ENCODE data around the gene PPP2R2D.
A peak's percentile ranks its signal among the peaks of the same experiment; 100 is the strongest.
"Not testable (repeated sequence)": the region's sequence is repeated elsewhere in the genome, so short reads cannot be mapped to it uniquely, and the experiment has no call there.

Gene PPP2R2D

GRCh38 chr10:131930150-131930549 lies 29.3 kb downstream of the PPP2R2D start:
- no peak for DNase-seq

GRCh38 chr10:131930586-131931330 lies 29.9 kb downstream of the PPP2R2D start:
- DNase-seq: no peak

GRCh38 chr10:131931981-131932380 lies 31.2 kb downstream of the PPP2R2D start:
- no peak for DNase-seq

- DNase-seq: no peak
Observed at GRCh38 chr10:131933016-131933695, 32.3 kb downstream of the PPP2R2D start.

- no peak for DNase-seq
Observed at GRCh38 chr10:131933696-131934086, 32.9 kb downstream of the PPP2R2D start.

GRCh38 chr10:131934769-131935168 lies 34.0 kb downstream of the PPP2R2D start:
- no peak for DNase-seq

- DNase-seq: no peak
Observed at GRCh38 chr10:131935260-131935659, 34.5 kb downstream of the PPP2R2D start.

GRCh38 chr10:131936294-131936693 lies 35.5 kb downstream of the PPP2R2D start:
- no peak for DNase-seq

GRCh38 chr10:131936736-131937135 lies 35.9 kb downstream of the PPP2R2D start:
- DNase-seq: no peak

- no peak for DNase-seq
Observed at GRCh38 chr10:131937836-131938235, 37.0 kb downstream of the PPP2R2D start.

- DNase-seq: no peak
Observed at GRCh38 chr10:131938681-131939080, 37.9 kb downstream of the PPP2R2D start.

- no peak for DNase-seq
Observed at GRCh38 chr10:131942455-131942854, 41.6 kb downstream of the PPP2R2D start.

- peak; percentile 10 for DNase-seq
Observed at GRCh38 chr10:131943021-131943814, 42.4 kb downstream of the PPP2R2D start.

- no peak for DNase-seq
Observed at GRCh38 chr10:131944412-131944811, 43.6 kb downstream of the PPP2R2D start.

- no peak for DNase-seq
Observed at GRCh38 chr10:131944976-131945695, 44.3 kb downstream of the PPP2R2D start.

- DNase-seq: no peak
Observed at GRCh38 chr10:131946321-131946751, 45.5 kb downstream of the PPP2R2D start.

GRCh38 chr10:131946880-131947279 lies 46.1 kb downstream of the PPP2R2D start:
- DNase-seq: no peak

- DNase-seq: no peak
Observed at GRCh38 chr10:131947631-131948347, 47.0 kb downstream of the PPP2R2D start.

GRCh38 chr10:131948501-131948900 lies 47.7 kb downstream of the PPP2R2D start:
- DNase-seq: no peak

- DNase-seq: no peak
Observed at GRCh38 chr10:131949041-131949862, 48.4 kb downstream of the PPP2R2D start.

- DNase-seq: not testable (repeated sequence)
Observed at GRCh38 chr10:131949908-131950307, 49.1 kb downstream of the PPP2R2D start.
